ENCODE data around the gene SERTAD2. TPM values are rescaled to one million over a fixed set of nuclear protein-coding genes. Genes with fewer than 3 reads are reported as not detected.
A peak's percentile ranks its signal among the peaks of the same experiment; 100 is the strongest.

SERTAD2 gene
- total RNA-seq, 1 experiment from 2014 or later = 6.6 TPM

DNA sequence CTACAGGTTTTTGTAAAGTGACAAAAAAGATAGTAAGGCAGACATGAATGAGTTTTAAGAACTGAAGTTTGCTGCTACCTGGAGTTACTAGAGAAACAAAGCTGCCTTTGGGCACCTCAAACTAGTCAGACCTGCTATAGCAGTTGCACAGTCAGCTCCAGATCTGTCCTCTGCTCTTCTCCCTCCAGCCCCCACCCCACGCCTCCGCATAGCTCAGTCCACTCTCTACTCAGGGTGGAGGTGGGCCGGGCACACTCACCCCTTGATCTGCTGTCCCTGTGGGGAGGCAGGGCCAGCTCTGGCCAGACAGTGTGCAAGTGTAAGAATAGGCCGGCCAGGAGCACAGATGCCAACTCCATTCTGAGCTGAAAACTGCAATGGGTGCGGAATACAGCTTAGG is 4.1 kb downstream of the SERTAD2 start:
- DNase-seq (ENCODE audit: low spot score) = peak; percentile 83

GRCh38 chr2:64649013-64649484 is 4.7 kb downstream of the SERTAD2 start:
- peak; percentile 52 for DNase-seq (ENCODE audit: low spot score)

DNA sequence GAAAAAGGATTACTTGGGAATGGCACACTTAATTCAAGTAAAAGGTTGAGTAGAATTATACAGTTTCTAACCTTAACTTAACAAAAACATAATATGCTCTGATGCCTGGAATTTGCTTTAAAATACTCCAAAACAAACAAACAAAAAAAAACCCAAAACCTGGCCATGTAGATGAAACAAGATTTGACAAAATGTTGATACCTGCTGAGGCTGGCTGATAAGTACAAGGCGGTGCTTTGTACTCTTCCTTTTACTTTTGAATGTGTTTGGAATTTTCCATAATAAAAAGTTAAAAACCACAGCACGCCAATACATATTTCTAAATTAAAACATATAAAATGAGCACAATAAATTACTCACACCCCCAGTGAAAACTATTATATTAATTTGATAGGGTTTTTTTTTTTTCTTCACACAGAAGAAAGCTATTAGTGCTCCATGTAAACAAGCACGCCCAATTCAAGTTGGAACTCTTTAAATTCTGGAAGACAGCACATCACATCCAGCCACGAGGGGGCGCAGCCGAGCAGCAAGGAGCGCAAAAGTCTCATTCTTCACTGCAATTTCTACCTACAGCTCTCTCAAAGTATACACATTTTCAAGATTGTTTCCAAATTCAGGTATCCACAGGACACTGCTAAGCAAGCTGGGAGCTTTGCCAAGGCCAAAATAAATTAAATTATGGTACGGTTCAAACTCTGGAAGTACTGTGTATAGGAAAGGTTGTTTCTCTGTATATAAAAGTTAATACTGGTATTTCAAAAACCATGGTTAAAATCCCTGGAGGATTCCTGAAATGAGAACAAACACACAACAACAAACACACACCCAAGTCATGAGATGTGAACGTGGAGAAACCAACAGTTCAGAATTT is 7.5 kb downstream of the SERTAD2 start:
- DNase-seq (ENCODE audit: low spot score) = peak; percentile 94

GRCh38 chr2:64644458-64645382 is 9.0 kb downstream of the SERTAD2 start:
- peak; percentile 80 for DNase-seq (ENCODE audit: low spot score)

DNA sequence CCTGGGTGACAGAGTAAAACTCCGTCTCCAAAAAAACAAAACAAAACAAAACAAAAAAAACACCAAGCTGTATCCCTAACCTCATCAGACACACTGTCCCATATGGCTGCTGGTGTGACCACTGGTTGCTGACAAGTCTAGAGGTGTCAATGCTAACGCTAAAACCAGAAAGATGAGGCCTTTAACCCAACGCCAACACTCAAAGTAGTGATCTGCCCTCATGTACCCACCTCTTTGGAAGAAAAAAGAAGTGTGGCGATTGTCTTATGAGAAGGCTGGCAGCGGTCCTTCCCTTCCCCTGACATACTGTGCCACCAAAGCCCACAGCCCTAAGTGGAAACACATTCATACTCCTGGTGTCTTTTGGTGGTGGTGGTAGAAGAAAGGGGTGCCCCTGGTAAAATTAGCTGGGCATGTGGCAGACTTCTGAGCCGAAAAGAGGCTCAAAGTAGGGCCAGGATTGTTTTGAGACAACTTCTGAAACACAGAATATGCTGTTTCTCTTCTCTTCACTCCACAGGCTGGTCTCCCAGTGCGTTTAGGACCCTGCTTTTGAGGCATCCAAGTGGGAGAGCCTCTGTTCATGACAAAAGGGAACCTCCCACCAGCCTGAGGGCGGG is 9.8 kb downstream of the SERTAD2 start:
- DNase-seq (ENCODE audit: low spot score) = peak; percentile 51

DNA sequence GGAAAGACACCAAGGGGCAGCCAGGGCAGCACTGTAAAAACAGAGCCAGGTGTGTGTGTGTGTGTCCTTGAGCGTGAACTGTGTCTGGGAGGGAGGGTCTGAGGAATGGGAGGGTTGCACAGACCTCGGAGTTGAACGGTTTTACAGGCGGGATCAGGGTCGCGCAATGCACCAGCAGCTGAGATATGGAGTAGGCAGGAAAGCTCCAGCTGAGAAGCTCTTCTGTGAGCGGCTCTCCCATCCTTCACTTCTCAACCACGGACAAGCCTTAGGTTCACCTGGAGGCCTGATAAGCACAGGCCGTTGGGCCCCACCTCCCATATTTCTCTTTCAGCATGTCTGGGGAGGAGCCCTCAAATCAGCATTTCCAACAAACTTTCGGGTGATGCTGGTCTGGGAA is 12.1 kb downstream of the SERTAD2 start:
- DNase-seq (ENCODE audit: low spot score) = no peak

- no peak for DNase-seq (ENCODE audit: low spot score)
Observed at GRCh38 chr2:64640153-64641044, 13.3 kb downstream of the SERTAD2 start.

- DNase-seq (ENCODE audit: low spot score) = no peak
Observed at GRCh38 chr2:64639691-64640090, 14.0 kb downstream of the SERTAD2 start.

DNA sequence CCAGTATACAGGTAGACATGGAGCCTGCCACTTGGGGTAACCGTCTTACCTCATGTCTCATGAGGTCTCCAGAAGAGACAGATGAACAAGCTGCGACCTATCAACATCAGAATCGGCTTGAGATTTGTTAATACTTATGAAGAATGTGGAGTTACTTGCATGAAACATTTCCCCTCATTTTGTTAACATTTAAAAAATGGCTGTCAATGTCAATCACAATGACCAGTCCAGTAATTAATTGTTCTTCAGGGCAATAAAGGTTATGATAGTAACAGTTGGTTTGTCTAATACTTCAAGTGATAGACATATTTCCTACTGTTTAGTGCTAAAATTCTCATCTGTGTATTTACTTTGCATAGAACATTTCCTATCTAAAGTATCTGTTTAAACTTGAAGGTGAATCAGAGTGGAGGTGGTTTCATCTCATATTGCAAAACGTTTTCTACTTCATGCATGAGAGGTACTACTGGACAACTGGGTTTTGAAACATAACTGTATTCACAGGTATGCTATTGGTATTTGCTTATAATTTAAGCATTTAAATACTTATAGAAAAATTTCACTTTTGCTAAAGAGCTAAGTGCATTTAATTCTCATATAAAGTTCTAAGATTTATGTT is 15.1 kb downstream of the SERTAD2 start:
- DNase-seq (ENCODE audit: low spot score) = no peak

GRCh38 chr2:64637931-64638330 is 15.8 kb downstream of the SERTAD2 start:
- DNase-seq (ENCODE audit: low spot score) = no peak

DNA sequence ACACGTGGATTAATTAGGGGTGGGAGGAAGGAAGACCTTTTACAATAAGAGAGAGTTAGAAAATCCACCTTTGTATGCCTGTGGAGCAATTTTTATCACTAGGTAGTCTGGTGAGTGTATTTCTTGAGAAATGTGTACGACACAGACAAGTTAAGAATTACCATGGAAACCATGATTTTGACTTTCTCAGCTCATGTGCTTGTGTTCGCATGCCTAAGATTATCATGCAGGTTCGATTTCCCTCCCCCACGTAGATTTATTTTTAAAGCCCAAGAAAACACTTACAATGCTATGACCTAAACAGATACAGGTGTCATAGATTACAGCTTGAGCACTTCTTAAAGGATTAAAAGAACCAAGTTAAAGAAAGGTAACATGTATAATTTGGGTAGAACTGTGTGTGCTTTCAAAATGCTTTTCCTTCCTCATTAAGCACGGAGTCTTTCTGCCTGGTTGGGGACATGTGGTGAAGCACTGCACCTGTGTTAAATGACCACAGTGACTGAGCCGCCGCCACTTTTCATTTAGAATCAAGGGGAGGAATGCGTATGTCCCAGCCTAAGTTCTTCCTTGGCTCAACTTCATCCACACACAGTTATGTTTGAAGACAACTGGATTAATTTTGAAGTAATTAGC is 16.6 kb downstream of the SERTAD2 start:
- DNase-seq (ENCODE audit: low spot score) = no peak

DNA sequence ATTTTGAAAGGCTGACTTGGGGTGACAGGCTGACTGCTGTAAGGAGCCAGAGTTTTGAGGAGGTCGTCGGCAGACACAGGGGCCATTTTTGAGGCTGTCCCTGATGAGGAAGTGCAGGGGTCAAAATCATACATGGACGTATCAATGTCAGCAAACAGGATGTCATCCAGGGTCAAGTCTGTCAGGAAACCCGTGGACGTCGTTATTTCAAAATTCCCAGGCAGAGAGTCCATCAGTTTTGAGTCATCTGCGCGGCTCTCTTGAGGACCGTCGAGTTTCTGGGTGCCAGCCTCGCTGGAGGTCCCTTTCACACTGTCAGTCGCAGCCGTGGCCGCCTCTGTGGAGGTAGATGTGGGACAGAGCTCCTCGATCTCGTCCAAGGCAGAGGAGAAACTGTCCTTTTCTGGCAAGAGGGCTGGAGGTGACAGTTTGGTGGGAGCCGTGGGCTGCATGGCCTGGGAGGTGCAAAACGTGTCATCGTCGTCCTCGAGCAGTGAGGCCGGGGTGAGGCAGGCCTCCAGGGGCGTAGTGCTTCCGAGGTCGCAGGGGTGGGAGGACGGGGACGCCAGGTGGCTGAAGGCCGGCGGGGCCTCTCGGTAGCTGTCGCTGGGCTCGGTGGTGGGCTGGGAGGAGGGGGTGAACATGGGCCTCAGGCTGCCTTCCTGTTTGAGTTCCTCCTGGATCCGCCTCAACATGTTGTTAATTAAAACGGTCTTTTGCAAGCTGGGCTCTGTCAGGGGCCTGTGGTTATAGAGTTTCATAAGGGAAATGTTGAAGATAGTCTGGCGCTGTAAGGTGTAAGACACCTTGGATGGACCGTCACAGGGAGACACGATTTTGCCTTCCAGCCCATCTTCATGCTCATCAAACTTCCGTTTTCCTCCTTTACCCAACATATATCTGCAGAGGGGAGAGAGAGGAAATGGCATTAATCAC is 17.5 kb downstream of the SERTAD2 start:
- DNase-seq (ENCODE audit: low spot score) = no peak

DNA sequence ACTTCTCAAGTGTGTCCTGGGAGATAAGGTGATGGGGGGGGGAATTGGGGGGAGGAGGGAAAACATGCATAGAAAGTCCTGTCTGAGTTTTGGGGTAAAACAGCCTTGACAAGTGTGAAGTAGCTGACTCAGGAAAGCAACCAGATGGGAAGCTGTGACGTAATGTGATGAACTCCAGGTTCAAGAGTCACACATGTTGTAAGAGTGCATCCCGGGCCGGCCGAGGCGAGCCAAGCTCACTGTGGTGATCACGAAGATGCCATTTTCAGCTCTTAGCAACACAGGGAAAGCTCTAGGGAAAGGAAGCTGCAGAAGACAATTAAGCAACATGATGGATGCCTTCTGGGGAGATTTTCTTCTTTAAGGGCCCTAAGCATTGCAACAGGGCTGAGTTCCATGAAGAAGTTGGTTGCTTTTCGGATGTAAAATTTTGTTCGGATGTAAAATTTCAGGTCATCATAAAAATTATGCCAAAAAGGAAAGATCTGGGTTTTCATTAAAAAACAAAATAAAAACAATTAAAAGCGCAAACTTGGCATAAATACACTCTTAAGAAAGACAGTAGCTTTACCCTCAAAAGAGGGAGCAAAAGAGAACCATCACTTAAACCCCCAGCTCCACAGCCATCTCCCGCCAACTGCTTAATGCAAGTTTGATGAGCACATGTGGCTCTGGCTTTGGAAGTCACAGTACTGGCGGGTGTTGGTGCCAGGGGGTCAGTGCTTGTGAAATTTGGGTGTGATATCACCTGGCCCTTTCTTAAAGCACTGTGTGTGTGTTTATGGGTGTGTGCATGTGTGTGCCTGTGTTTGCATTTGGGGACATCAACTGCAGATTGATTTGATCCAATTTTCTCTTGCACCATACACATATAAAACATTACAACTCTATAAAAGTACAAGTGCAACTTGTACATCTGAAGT is 19.1 kb downstream of the SERTAD2 start:
- no peak for DNase-seq (ENCODE audit: low spot score)

- no peak for DNase-seq (ENCODE audit: low spot score)
Observed at GRCh38 chr2:64632835-64633819, 20.6 kb downstream of the SERTAD2 start.

DNA sequence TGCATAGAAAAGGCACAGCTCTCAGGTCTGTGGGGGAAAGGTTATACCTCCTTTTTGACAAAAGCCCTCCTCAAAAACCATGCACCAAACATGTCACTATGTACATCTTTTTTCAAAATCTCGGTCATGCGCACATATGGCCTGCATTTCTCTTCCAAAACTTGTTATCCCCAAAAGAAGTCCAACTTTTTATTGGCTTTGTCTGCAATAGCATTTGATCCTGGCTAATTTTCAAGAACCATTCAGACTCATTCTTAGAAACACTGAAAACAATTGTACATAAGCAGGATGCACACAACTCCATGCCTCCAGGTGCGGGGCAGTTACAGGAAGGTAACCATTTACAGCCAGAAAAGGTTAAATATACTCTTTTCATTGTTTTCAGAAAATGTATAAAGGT is 21.9 kb downstream of the SERTAD2 start:
- no peak for DNase-seq (ENCODE audit: low spot score)

DNA sequence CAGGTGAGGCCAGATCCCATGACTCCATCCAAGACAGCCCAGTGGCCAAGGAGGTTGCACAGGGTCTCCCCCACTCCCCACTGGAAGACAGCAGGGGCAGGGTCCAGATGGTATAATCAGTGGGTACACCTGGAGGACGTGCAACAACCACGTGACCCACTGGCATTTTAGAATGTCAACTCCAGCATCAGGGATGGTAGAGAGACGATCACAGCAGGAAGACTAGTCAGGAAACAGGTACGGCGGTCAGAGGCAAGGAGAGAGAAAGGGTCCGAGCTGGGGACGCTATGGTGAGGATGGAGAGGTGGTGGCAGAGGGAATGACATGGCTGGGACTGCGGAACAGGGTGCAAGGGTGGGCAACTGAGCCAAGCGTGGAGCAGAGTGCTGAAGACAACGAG is 23.0 kb downstream of the SERTAD2 start:
- no peak for DNase-seq (ENCODE audit: low spot score)

Measured in HT-29 (cell line).